T follicular helper cell (primary cell): ENCODE results near the gene AKAIN1.

Experiments
- DNase-seq: peaks from one replicate; pipeline ENCODE4 v3.0.0-alpha.2; 2020; ENCODE audit warnings: low read depth
- total RNA-seq, 2 experiments: gene quantifications; one replicate each; lab custom pipeline; 2026; lab: John Stamatoyannopoulos, UW

The AKAIN1 gene
- 0 reads per million in 2 experiments for total RNA-seq

- DNase-seq: no peak
These were observed at the start of gene AKAIN1 for GRCh38 chr18:5197032-5197434. Gene AKAIN1, minus strand, starts transcription at chr18:5197257. Its CDS starts 204 bp downstream, at chr18:5197053.

GRCh38 chr18:5244941-5245340 lies 47.9 kb upstream of the AKAIN1 start:
- DNase-seq: no peak

GRCh38 chr18:5239447-5239846 lies 42.4 kb upstream of the AKAIN1 start:
- no peak for DNase-seq

GRCh38 chr18:5238371-5238976 lies 41.4 kb upstream of the AKAIN1 start:
- DNase-seq: no peak

- peak; percentile 73 for DNase-seq
These were observed 40.8 kb upstream of the AKAIN1 start for GRCh38 chr18:5237723-5238370.

- peak; percentile 0 for DNase-seq
These were observed 40.1 kb upstream of the AKAIN1 start for GRCh38 chr18:5237083-5237722.

- no peak for DNase-seq
These were observed 17.7 kb upstream of the AKAIN1 start for GRCh38 chr18:5214583-5215351.

GRCh38 chr18:5207471-5208150 lies 10.6 kb upstream of the AKAIN1 start:
- DNase-seq: no peak

GRCh38 chr18:5198311-5198710 lies 1.3 kb upstream of the AKAIN1 start:
- no peak for DNase-seq

GRCh38 chr18:5197461-5197860 lies 404 bp upstream of the AKAIN1 start:
- DNase-seq: no peak

- no peak for DNase-seq
These were observed 615 bp downstream of the AKAIN1 start for GRCh38 chr18:5196253-5197031.

GRCh38 chr18:5195656-5196055 lies 1.4 kb downstream of the AKAIN1 start:
- no peak for DNase-seq

- no peak for DNase-seq
These were observed 16.8 kb downstream of the AKAIN1 start for GRCh38 chr18:5180254-5180653.

GRCh38 chr18:5178519-5178918 lies 18.5 kb downstream of the AKAIN1 start:
- no peak for DNase-seq

GRCh38 chr18:5175378-5175777 lies 21.7 kb downstream of the AKAIN1 start:
- no peak for DNase-seq

- no peak for DNase-seq
These were observed 23.4 kb downstream of the AKAIN1 start for GRCh38 chr18:5173646-5174045.

- no peak for DNase-seq
These were observed 23.8 kb downstream of the AKAIN1 start for GRCh38 chr18:5173236-5173635.

GRCh38 chr18:5167831-5168230 lies 29.2 kb downstream of the AKAIN1 start:
- no peak for DNase-seq

GRCh38 chr18:5166606-5167280 lies 30.3 kb downstream of the AKAIN1 start:
- DNase-seq: no peak

GRCh38 chr18:5164903-5165302 lies 32.2 kb downstream of the AKAIN1 start:
- no peak for DNase-seq

- no peak for DNase-seq
These were observed 34.9 kb downstream of the AKAIN1 start for GRCh38 chr18:5162111-5162510.
